GM12878 (cell line): ENCODE data around the gene PDGFA. TPM values are rescaled to one million over a fixed set of nuclear protein-coding genes. Genes with fewer than 3 reads are reported as not detected.

Experiments
- BACH1 ChIP-seq: fragments of 450-650 bp; IDR thresholded peaks from 2 replicates; pipeline ENCODE4 v1.6.1; 2017; ENCODE audit warnings: mild to moderate bottlenecking, borderline replicate concordance
- DPF2 ChIP-seq: fragments of 450-650 bp; IDR thresholded peaks from 2 replicates; pipeline ENCODE4 v1.6.1; 2017; ENCODE audit warnings: mild to moderate bottlenecking
- FOS ChIP-seq: IDR thresholded peaks from 3 replicates; pipeline ENCODE4 v1.6.1; 2011; ENCODE audit warnings: borderline replicate concordance; ENCODE audit not compliant: insufficient read length; ENCODE audit errors: extremely low read depth
- IKZF1 ChIP-seq: fragments of 450-650 bp; conservative IDR thresholded peaks from 2 replicates; pipeline ENCODE4 v1.6.1; 2017; ENCODE audit warnings: antibody characterized with exemption, mild to moderate bottlenecking
- MEF2B ChIP-seq: fragments of 450-650 bp; IDR thresholded peaks from 2 replicates; pipeline ENCODE4 v1.6.1; 2018; ENCODE audit warnings: mild to moderate bottlenecking, moderate library complexity; ENCODE audit not compliant: partially characterized antibody, poor library complexity, severe bottlenecking
- MTA3 ChIP-seq: IDR thresholded peaks from 2 replicates; pipeline ENCODE4 v1.6.1; 2012; ENCODE audit warnings: low read length, inconsistent platforms, borderline replicate concordance
- MYB ChIP-seq: fragments of 150-350 bp; IDR thresholded peaks from 2 replicates; pipeline ENCODE4 v1.6.1; 2014; ENCODE audit warnings: mild to moderate bottlenecking, low read depth, low read length, borderline replicate concordance
- NR2C1 ChIP-seq: fragments of 450-650 bp; IDR thresholded peaks from 2 replicates; pipeline ENCODE4 v1.6.1; 2017; ENCODE audit warnings: antibody characterized with exemption, mild to moderate bottlenecking, moderate library complexity
- PAX8 ChIP-seq: fragments of 450-650 bp; IDR thresholded peaks from 2 replicates; pipeline ENCODE4 v1.6.1; 2017; ENCODE audit warnings: mild to moderate bottlenecking, moderate library complexity
- POLR2AphosphoS5 ChIP-seq: IDR thresholded peaks from 2 replicates; pipeline ENCODE4 v1.6.1; 2011; ENCODE audit warnings: mild to moderate bottlenecking, low read length, inconsistent platforms
- SMAD1 ChIP-seq: fragments of 450-650 bp; IDR thresholded peaks from 2 replicates; pipeline ENCODE4 v1.6.1; 2018; ENCODE audit warnings: mild to moderate bottlenecking, low read depth; ENCODE audit not compliant: partially characterized antibody
- SMARCA5 ChIP-seq: fragments of 450-650 bp; IDR thresholded peaks from 2 replicates; pipeline ENCODE4 v1.6.1; 2017; ENCODE audit warnings: mild to moderate bottlenecking
- YY1 ChIP-seq: IDR thresholded peaks from 2 replicates; pipeline ENCODE4 v1.6.1; 2011; ENCODE audit warnings: low read depth, mild to moderate bottlenecking, low read length
- polyA plus RNA-seq, 11 experiments: library from polyadenylated mRNA; depleted of rRNA in 4 of 11; unstranded in 6 of 11; stranded (reverse) in 5 of 11; fragments of >200 nt; fragmentation: Nextera tagmentation in 4 of 11; fragmentation: Illumina TruSeq in 1 of 11; extraction: Ambion mirVana in 4 of 11; extraction: Trizol in 1 of 11; gene quantifications; 1 replicate in 1 of 11; 2 replicates in 10 of 11; pipeline versions ENCODE4 v1.2.1 to v1.2.3, GENCODE V29; 2011 to 2016; ENCODE audit warnings: inconsistent platforms in 2 of 11, missing spikeins in 2 of 11, low read depth in 1 of 11
- total RNA-seq, 4 experiments: library from RNA; depleted of rRNA in 3 of 4; stranded (reverse); fragments of >200 nt in 3 of 4; fragmentation: Illumina TruSeq in 1 of 4; extraction: Trizol in 1 of 4; gene quantifications; 2 replicates each; pipeline versions ENCODE4 v1.2.1 to v1.2.3, GENCODE V29; 2013 to 2021
- TF ChIP-seq, protein P1 (sequence below): IDR thresholded peaks from 2 replicates; pipeline ENCODE4 v1.6.1; 2012; ENCODE audit warnings: low read depth, low read length, improper control_type of control experiment
- TF ChIP-seq, protein P2 (sequence below): fragments of 450-650 bp; IDR thresholded peaks from 2 replicates; pipeline ENCODE4 v1.6.1; 2017; ENCODE audit warnings: mild to moderate bottlenecking
- TF ChIP-seq, protein P3 (sequence below): fragments of 450-650 bp; IDR thresholded peaks from 2 replicates; pipeline ENCODE4 v1.6.1; 2018; ENCODE audit warnings: mild to moderate bottlenecking, low read depth, moderate library complexity; ENCODE audit not compliant: partially characterized antibody
- TF ChIP-seq, protein P4 (sequence below): IDR thresholded peaks from 2 replicates; pipeline ENCODE4 v1.6.1; 2012; ENCODE audit warnings: low read depth, low read length, improper control_type of control experiment

Gene PDGFA
- total and polyA plus RNA-seq, 10 of the 15 experiments (the other 5 are each of a cell fraction or from before 2014, with no cell fraction given) = 2.5 to 10.0 (median 5.6) TPM

DNA sequence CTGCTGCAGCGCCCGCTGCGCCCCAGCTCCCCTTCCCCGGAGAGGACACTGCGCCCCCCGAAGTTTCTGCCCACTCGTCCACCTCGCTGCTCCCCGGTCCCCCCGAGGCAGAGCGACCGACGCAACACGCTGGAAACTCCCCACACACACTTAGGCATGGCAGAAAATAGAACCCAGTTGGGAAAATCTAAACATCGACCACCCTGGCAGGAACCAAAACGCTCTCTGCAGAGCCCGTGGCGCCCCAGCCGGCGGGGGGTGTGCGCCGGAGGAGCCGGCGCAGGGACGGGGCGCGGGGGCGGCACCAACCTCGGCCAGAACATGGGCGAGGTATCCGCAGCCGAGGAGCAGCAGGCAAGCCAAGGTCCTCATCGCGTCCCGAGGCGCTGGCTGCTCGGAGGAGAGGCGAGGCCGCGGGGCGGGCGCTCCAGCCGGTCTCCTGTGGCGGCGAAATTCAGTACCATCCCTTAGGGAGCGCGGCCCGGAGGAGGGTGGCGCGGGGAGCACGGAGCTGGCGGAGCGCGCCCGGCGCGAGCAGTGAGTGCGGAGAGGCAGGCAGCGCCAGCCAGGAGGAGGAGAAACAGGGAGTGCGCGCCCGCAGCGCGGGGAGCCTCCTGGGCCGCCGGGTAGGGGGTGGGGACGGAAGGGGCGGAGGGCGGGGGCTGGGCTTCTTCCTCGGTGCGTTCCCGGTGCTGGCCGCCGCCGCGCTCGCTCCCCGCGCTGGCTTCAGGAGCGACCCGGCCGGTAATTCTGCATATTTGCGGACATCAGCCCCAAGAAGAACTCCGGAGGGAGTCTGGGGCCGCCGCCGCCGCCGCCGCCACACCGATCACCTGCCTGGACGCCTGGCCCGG, 789 bp downstream of the PDGFA start (continued):
- no peak for TF ChIP-seq PAX8
- TF ChIP-seq MTA3 = no peak
- TF ChIP-seq, protein P1, sequence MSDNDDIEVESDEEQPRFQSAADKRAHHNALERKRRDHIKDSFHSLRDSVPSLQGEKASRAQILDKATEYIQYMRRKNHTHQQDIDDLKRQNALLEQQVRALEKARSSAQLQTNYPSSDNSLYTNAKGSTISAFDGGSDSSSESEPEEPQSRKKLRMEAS = no peak
- TF ChIP-seq, protein P2, sequence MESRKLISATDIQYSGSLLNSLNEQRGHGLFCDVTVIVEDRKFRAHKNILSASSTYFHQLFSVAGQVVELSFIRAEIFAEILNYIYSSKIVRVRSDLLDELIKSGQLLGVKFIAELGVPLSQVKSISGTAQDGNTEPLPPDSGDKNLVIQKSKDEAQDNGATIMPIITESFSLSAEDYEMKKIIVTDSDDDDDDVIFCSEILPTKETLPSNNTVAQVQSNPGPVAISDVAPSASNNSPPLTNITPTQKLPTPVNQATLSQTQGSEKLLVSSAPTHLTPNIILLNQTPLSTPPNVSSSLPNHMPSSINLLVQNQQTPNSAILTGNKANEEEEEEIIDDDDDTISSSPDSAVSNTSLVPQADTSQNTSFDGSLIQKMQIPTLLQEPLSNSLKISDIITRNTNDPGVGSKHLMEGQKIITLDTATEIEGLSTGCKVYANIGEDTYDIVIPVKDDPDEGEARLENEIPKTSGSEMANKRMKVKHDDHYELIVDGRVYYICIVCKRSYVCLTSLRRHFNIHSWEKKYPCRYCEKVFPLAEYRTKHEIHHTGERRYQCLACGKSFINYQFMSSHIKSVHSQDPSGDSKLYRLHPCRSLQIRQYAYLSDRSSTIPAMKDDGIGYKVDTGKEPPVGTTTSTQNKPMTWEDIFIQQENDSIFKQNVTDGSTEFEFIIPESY = no peak
- no peak for TF ChIP-seq YY1
- TF ChIP-seq, protein P3, sequence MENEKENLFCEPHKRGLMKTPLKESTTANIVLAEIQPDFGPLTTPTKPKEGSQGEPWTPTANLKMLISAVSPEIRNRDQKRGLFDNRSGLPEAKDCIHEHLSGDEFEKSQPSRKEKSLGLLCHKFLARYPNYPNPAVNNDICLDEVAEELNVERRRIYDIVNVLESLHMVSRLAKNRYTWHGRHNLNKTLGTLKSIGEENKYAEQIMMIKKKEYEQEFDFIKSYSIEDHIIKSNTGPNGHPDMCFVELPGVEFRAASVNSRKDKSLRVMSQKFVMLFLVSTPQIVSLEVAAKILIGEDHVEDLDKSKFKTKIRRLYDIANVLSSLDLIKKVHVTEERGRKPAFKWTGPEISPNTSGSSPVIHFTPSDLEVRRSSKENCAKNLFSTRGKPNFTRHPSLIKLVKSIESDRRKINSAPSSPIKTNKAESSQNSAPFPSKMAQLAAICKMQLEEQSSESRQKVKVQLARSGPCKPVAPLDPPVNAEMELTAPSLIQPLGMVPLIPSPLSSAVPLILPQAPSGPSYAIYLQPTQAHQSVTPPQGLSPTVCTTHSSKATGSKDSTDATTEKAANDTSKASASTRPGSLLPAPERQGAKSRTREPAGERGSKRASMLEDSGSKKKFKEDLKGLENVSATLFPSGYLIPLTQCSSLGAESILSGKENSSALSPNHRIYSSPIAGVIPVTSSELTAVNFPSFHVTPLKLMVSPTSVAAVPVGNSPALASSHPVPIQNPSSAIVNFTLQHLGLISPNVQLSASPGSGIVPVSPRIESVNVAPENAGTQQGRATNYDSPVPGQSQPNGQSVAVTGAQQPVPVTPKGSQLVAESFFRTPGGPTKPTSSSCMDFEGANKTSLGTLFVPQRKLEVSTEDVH = no peak
- no peak for TF ChIP-seq POLR2AphosphoS5
- no peak for TF ChIP-seq SMAD1
- TF ChIP-seq MEF2B = peak; percentile 9
- TF ChIP-seq SMARCA5 = 0 out of 2 replicates have a peak, but pooled peaks have one; percentile 26
- 0 out of 2 replicates have a peak, but pooled peaks have one; percentile 36 for TF ChIP-seq DPF2
- TF ChIP-seq BACH1 = no peak
- peak; percentile 62 for TF ChIP-seq IKZF1
- TF ChIP-seq, protein P4, sequence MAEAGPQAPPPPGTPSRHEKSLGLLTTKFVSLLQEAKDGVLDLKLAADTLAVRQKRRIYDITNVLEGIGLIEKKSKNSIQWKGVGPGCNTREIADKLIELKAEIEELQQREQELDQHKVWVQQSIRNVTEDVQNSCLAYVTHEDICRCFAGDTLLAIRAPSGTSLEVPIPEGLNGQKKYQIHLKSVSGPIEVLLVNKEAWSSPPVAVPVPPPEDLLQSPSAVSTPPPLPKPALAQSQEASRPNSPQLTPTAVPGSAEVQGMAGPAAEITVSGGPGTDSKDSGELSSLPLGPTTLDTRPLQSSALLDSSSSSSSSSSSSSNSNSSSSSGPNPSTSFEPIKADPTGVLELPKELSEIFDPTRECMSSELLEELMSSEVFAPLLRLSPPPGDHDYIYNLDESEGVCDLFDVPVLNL = no peak
- no peak for TF ChIP-seq NR2C1
- TF ChIP-seq MYB = no peak
- no peak for TF ChIP-seq FOS
- TF ChIP-seq, all 136 proteins: peak for 10
